Trophoblast cell (in vitro differentiated cells and primary cell): ENCODE data around the gene ST3GAL5.

ENCODE experiments used
- DNase-seq, 2 donors: peaks; one replicate each; pipeline ENCODE4 v3.0.0-alpha.2; 2016
- H2AFZ ChIP-seq: 2 replicates; pipeline ENCODE4 v1.6.1; 2013; ENCODE audit warnings: low read length, moderate library complexity, mild to moderate bottlenecking; ENCODE audit not compliant: insufficient read depth, poor library complexity
- H2AK5ac ChIP-seq: 2 replicates; pipeline ENCODE4 v1.6.1; 2013; ENCODE audit warnings: mild to moderate bottlenecking, low read length
- H2BK120ac ChIP-seq: 2 replicates; pipeline ENCODE4 v1.6.1; 2013; ENCODE audit warnings: low read length, mild to moderate bottlenecking, moderate library complexity; ENCODE audit not compliant: insufficient read depth, poor library complexity
- H2BK12ac ChIP-seq: 2 replicates; pipeline ENCODE4 v1.6.1; 2013; ENCODE audit warnings: mild to moderate bottlenecking, low read length, moderate library complexity
- H2BK5ac ChIP-seq: 2 replicates; pipeline ENCODE4 v1.6.1; 2013; ENCODE audit warnings: low read length, low read depth, moderate library complexity, mild to moderate bottlenecking; ENCODE audit not compliant: poor library complexity
- H3K14ac ChIP-seq: 2 replicates; pipeline ENCODE4 v1.6.1; 2013; ENCODE audit warnings: mild to moderate bottlenecking, low read length
- H3K18ac ChIP-seq: 2 replicates; pipeline ENCODE4 v1.6.1; 2013; ENCODE audit warnings: mild to moderate bottlenecking, low read length
- H3K23ac ChIP-seq: 2 replicates; pipeline ENCODE4 v1.6.1; 2013; ENCODE audit warnings: low read length
- H3K27ac ChIP-seq: 2 replicates; pipeline ENCODE4 v1.5.1; 2013; ENCODE audit warnings: low read depth, mild to moderate bottlenecking, inconsistent platforms, low read length, moderate library complexity
- H3K27me3 ChIP-seq: 2 replicates; pipeline ENCODE4 v1.6.1; 2013; ENCODE audit warnings: inconsistent platforms, mild to moderate bottlenecking, low read length, moderate library complexity; ENCODE audit not compliant: insufficient read depth
- H3K36me3 ChIP-seq, 2 experiments: 1 replicate in 1 of 2; 2 replicates in 1 of 2; pipeline ENCODE4 v1.6.1; 2013; ENCODE audit warnings: low read length in 2 of 2, mild to moderate bottlenecking in 2 of 2, moderate library complexity in 1 of 2; ENCODE audit not compliant: insufficient read depth in 2 of 2, control insufficient read depth in 1 of 2
- H3K4ac ChIP-seq: 2 replicates; pipeline ENCODE4 v1.6.1; 2013; ENCODE audit warnings: low read depth, mild to moderate bottlenecking, low read length, moderate library complexity
- H3K4me1 ChIP-seq, 2 experiments: 1 replicate in 1 of 2; 2 replicates in 1 of 2; pipeline ENCODE4 v1.6.1; 2013; ENCODE audit warnings: low read length in 2 of 2, mild to moderate bottlenecking in 2 of 2, moderate library complexity in 1 of 2; ENCODE audit not compliant: insufficient read depth in 2 of 2, control insufficient read depth in 1 of 2
- H3K4me2 ChIP-seq: 2 replicates; pipeline ENCODE4 v1.6.1; 2013; ENCODE audit warnings: inconsistent platforms, mild to moderate bottlenecking, low read length, moderate library complexity
- H3K4me3 ChIP-seq: 2 replicates; pipeline ENCODE4 v1.5.1; 2013; ENCODE audit warnings: mild to moderate bottlenecking, low read depth, low read length, inconsistent platforms
- H3K79me1 ChIP-seq: one replicate; pipeline ENCODE4 v1.6.1; 2013; ENCODE audit warnings: low read length
- H3K79me2 ChIP-seq: 2 replicates; pipeline ENCODE4 v1.6.1; 2013; ENCODE audit warnings: low read length, mild to moderate bottlenecking; ENCODE audit not compliant: control insufficient read depth, insufficient read depth, poor library complexity
- H3K9ac ChIP-seq: 2 replicates; pipeline ENCODE4 v1.6.1; 2013; ENCODE audit warnings: mild to moderate bottlenecking, low read length
- H3K9me3 ChIP-seq: 2 replicates; pipeline ENCODE4 v1.6.1; 2013; ENCODE audit warnings: low read depth, mild to moderate bottlenecking, control low read depth, inconsistent platforms, low read length; ENCODE audit not compliant: insufficient read depth
- H4K12ac ChIP-seq: 2 replicates; pipeline ENCODE4 v1.6.1; 2013; ENCODE audit warnings: low read depth, mild to moderate bottlenecking, low read length, moderate library complexity
- H4K8ac ChIP-seq: 2 replicates; pipeline ENCODE4 v1.6.1; 2013; ENCODE audit warnings: low read depth, mild to moderate bottlenecking, low read length, moderate library complexity
- H4K91ac ChIP-seq: one replicate; pipeline ENCODE4 v1.6.1; 2013; ENCODE audit warnings: low read depth, mild to moderate bottlenecking, low read length, moderate library complexity
- WGBS: extraction: QIAGEN DNeasy Blood & Tissue Kit; methylation state at CpG from one replicate; pipeline ENCODE4 v1.1.7; 2013; ENCODE audit warnings: missing lambda C conversion rate; ENCODE audit not compliant: insufficient read length, insufficient coverage; ENCODE audit errors: extremely low coverage; 5-methylcytosine and 5-hydroxymethylcytosine counted together

ST3GAL5 gene

GRCh38 chr2:85794038-85794441 is 94.8 kb downstream of the ST3GAL5 start:
- Histone ChIP-seq H3K4me3 (no peak overlapping the region), H3K23ac (no peak overlapping the region), H2AFZ (no peak overlapping the region), H3K9me3 (peaks cover 3% of the 10 kb centered on the region), H3K27ac (no peak overlapping the region), H3K36me3 (no peaks in the 10 kb centered on the region), H3K27me3 (no peaks in the 10 kb centered on the region), H2BK120ac (no peak overlapping the region), H4K91ac (no peak overlapping the region), H4K8ac (no peak overlapping the region), H3K79me2 (no peaks in the 10 kb centered on the region), H3K79me1 (no peaks in the 10 kb centered on the region), H3K4me2 (no peak overlapping the region), H3K4me1 (peaks cover 4% of the 10 kb centered on the region in 2 experiments), H3K9ac (no peak overlapping the region), H3K4ac (no peak overlapping the region), H4K12ac (no peak overlapping the region), H2BK5ac (no peak overlapping the region), H2BK12ac (no peak overlapping the region), H3K18ac (no peak overlapping the region), H3K14ac (no peak overlapping the region), H2AK5ac (no peak overlapping the region)
- no CpG with 5 or more reads among the region's 3 CpGs for WGBS
- no peak for DNase-seq

GRCh38 chr2:85793584-85793983 is 95.2 kb downstream of the ST3GAL5 start:
- Histone ChIP-seq H3K4me1 (peaks cover 4% of the 10 kb centered on the region in 2 experiments), H2BK12ac (no peak overlapping the region), H4K91ac (no peak overlapping the region), H4K12ac (no peak overlapping the region), H3K27me3 (no peaks in the 10 kb centered on the region), H3K4ac (no peak overlapping the region), H3K14ac (no peak overlapping the region), H3K79me1 (no peaks in the 10 kb centered on the region), H3K4me2 (no peak overlapping the region), H3K36me3 (no peaks in the 10 kb centered on the region), H3K27ac (no peak overlapping the region), H2AK5ac (no peak overlapping the region), H2BK5ac (no peak overlapping the region), H4K8ac (no peak overlapping the region), H3K9me3 (peaks cover 3% of the 10 kb centered on the region), H3K4me3 (no peak overlapping the region), H3K23ac (no peak overlapping the region), H3K79me2 (no peaks in the 10 kb centered on the region), H2BK120ac (no peak overlapping the region), H2AFZ (no peak overlapping the region), H3K9ac (no peak overlapping the region), H3K18ac (no peak overlapping the region)
- WGBS = no CpG with 5 or more reads among the region's 4 CpGs
- DNase-seq = peak; percentile 31 to 72

DNA sequence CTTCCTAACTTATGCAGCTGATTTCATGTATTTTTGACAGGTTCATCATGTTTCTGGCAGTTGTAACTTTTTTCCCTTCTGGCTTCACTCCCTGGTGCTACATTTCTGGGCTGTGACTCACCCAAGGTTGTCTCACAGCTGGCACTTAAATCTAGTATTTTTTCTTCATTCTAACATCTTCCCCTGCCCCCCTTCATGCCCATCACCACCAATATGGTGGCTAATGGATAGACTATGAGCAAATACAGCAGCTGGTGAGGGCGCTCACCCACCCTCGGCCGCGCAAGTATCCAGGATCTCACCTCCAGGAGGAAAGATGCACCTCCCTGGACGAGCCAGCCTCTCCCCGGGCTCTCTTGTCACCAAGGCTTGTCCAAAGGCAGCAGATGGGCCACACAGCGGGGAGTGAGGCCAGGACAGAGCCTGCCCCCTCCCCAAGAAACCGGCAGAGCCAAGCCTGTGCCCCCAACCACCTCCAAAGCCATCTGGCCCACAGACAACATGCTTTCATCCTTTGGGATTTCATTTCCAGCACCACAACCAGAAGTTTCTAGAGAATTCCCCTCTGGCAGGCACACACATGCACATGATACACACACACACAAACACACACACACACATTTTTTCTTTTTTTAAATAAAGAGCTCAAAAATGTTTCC is 95.9 kb downstream of the ST3GAL5 start:
- Histone ChIP-seq H3K27me3 (no peaks in the 10 kb centered on the region), H3K79me1 (no peaks in the 10 kb centered on the region), H3K36me3 (no peaks in the 10 kb centered on the region), H3K9ac (no peak overlapping the region), H3K27ac (no peak overlapping the region), H4K12ac (no peak overlapping the region), H3K79me2 (no peaks in the 10 kb centered on the region), H3K14ac (peak overlapping the region; percentile 52), H3K4me1 (peaks cover 4% of the 10 kb centered on the region in 2 experiments), H2AK5ac (no peak overlapping the region), H3K4me3 (no peak overlapping the region), H3K18ac (no peak overlapping the region), H3K23ac (no peak overlapping the region), H2BK12ac (peak overlapping the region; percentile 76), H3K4ac (no peak overlapping the region), H2BK5ac (no peak overlapping the region), H4K91ac (no peak overlapping the region), H3K9me3 (peaks cover 3% of the 10 kb centered on the region), H2AFZ (no peak overlapping the region), H3K4me2 (no peak overlapping the region), H2BK120ac (no peak overlapping the region), H4K8ac (no peak overlapping the region)
- no CpG with 5 or more reads among the region's 8 CpGs for WGBS
- DNase-seq = peak; percentile 40 to 78

DNA sequence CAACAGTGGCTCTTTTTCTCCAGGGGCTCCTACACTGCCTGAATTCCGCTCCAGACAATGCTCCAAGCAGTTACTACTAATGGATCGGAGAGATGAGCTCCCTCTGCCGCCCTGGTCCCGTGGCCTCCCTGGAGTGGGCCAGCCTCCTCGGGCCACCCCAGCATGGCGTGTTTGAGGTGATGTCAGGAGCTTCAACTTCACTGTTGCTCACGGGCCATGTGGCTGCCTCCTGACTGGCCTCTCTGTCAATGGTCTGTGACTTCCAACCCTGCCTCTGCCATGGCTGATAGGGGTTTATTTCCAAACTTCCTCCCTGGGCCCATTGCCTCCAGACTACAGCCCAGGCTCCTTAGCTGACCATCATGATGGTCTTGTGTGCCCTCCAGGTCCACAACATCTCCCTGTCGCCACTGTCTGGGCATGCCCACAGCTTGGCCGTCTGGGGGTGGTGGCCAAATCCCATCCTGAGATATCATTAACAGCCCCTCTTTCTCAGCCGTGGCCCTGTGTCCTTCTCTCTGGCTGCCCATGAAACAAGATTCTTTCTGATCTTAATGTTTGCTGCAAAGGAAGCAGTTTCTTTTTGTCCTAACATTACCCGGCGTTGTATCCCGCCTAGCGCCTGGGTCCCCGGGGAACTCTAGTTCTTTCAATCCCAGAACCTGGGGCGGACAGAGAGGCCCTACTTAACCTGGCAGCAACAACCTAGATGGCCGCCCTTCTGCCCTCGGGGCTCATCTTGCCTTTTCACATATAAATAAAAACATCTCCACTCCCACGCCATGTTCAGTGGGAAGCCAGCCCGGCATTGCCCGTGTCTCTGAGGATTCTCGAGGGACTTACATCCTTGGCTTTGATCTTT is 96.9 kb downstream of the ST3GAL5 start:
- H2BK120ac ChIP-seq = no peak overlapping the region
- no peak overlapping the region for H3K9ac ChIP-seq
- no peak overlapping the region for H3K4ac ChIP-seq
- H2BK12ac ChIP-seq = no peak overlapping the region
- H2AK5ac ChIP-seq = no peak overlapping the region
- no peak for DNase-seq
- H3K18ac ChIP-seq = no peak overlapping the region
- H3K27ac ChIP-seq = no peak overlapping the region
- H3K27me3 ChIP-seq = no peaks in the 10 kb centered on the region
- H3K14ac ChIP-seq = no peak overlapping the region
- WGBS = no CpG with 5 or more reads among the region's 22 CpGs
- no peak overlapping the region for H3K4me2 ChIP-seq
- H3K79me1 ChIP-seq = no peaks in the 10 kb centered on the region
- H2AFZ ChIP-seq = no peak overlapping the region
- no peaks in the 10 kb centered on the region for H3K79me2 ChIP-seq
- H3K9me3 ChIP-seq = peaks cover 3% of the 10 kb centered on the region
- H3K4me1 ChIP-seq = peaks cover 4% of the 10 kb centered on the region in 2 experiments
- H3K36me3 ChIP-seq = no peaks in the 10 kb centered on the region
- H4K91ac ChIP-seq = no peak overlapping the region
- no peak overlapping the region for H3K23ac ChIP-seq
- no peak overlapping the region for H2BK5ac ChIP-seq
- no peak overlapping the region for H4K12ac ChIP-seq
- no peak overlapping the region for H3K4me3 ChIP-seq
- no peak overlapping the region for H4K8ac ChIP-seq
